T-cell (primary cell): ENCODE results near the gene CNTNAP5. TPM values are rescaled to one million over a fixed set of nuclear protein-coding genes. Genes with fewer than 3 reads are reported as not detected.
A peak's percentile ranks its signal among the peaks of the same experiment; 100 is the strongest.

Experiments used
- ATAC-seq, 4 experiments: fragments of 200-7000 bp in 3 of 4; fragments of 150-1000 bp in 1 of 4; cut with Tn5 transposase; replicated peaks in 1 of 4; 1 replicate in 3 of 4; 2 replicates in 1 of 4; pipeline ENCODE4 v1.10.0; 2021; ENCODE audit warnings: moderate library complexity in 3 of 4, mild to moderate bottlenecking in 2 of 4, moderate number of reproducible peaks in 1 of 4
- CTCF ChIA-PET, 2 donors: fragments of 300-600 bp; sonication (Branson Sonifier 250); formaldehyde crosslinking; loops; one replicate each; lab custom pipeline; 2022; ENCODE audit warnings: antibody characterized with exemption in 2 of 2; lab: Charles Lee
- POLR2A ChIA-PET, 2 donors: fragments of 300-600 bp; sonication (Branson Sonifier 250); formaldehyde crosslinking; loops; one replicate each; lab custom pipeline; 2022; ENCODE audit warnings: antibody characterized with exemption in 2 of 2; lab: Charles Lee
- DNase-seq, 35 experiments: peaks; one replicate each; pipeline versions ENCODE4 v3.0.0 to v3.0.0-alpha.2; 2013 to 2023
- H3K27ac ChIP-seq: one replicate; pipeline ENCODE4 v1.5.1; 2013; ENCODE audit warnings: low read length
- H3K27me3 ChIP-seq, 2 experiments: replicated peaks in 1 of 2; 1 replicate in 1 of 2; 2 replicates in 1 of 2; pipeline versions ENCODE4 v1.6.1 to v1.7.0; 2013; ENCODE audit warnings: low read length in 1 of 2, mixed read lengths in 1 of 2; ENCODE audit not compliant: control insufficient read depth in 2 of 2, insufficient read depth in 2 of 2; ENCODE audit errors: extremely low read depth in 1 of 2
- H3K36me3 ChIP-seq, 2 donors: 1 replicate in 1 of 2; 2 replicates in 1 of 2; pipeline versions ENCODE4 v1.6.1 to v1.7.0; 2013; ENCODE audit warnings: low read length in 1 of 2; ENCODE audit not compliant: control insufficient read depth in 2 of 2, insufficient read depth in 1 of 2; ENCODE audit errors: extremely low read depth in 1 of 2
- H3K4me1 ChIP-seq, 2 experiments: 1 replicate in 1 of 2; 2 replicates in 1 of 2; pipeline versions ENCODE4 v1.6.1 to v1.7.0; 2013; ENCODE audit warnings: low read length in 2 of 2, mixed read lengths in 1 of 2; ENCODE audit not compliant: insufficient read depth in 2 of 2, control insufficient read depth in 1 of 2; ENCODE audit errors: extremely low read depth in 1 of 2
- H3K4me3 ChIP-seq, 2 donors: 1 replicate in 1 of 2; 2 replicates in 1 of 2; pipeline versions ENCODE4 v1.5.1 to v1.7.0; 2013; ENCODE audit warnings: mild to moderate bottlenecking in 2 of 2, low read length in 1 of 2, moderate library complexity in 1 of 2; ENCODE audit not compliant: control insufficient read depth in 1 of 2; ENCODE audit errors: extremely low read depth in 1 of 2
- H3K9me3 ChIP-seq: 2 replicates; pipeline ENCODE4 v1.7.0; 2013
- H3K27ac Mint-ChIP-seq, 2 donors: one replicate each; pipeline ENCODE4 v1.8.0; 2020 to 2021; ENCODE audit warnings: mild to moderate bottlenecking in 2 of 2, mixed read lengths in 2 of 2
- H3K27me3 Mint-ChIP-seq, 2 donors: one replicate each; pipeline ENCODE4 v1.8.0; 2021 to 2022; ENCODE audit warnings: mixed read lengths in 2 of 2
- H3K36me3 Mint-ChIP-seq: one replicate; pipeline ENCODE4 v1.8.0; 2021; ENCODE audit warnings: mixed read lengths
- H3K4me1 Mint-ChIP-seq, 3 donors: one replicate each; pipeline ENCODE4 v1.8.0; 2020 to 2022; ENCODE audit warnings: mixed read lengths in 3 of 3, mild to moderate bottlenecking in 1 of 3
- H3K4me3 Mint-ChIP-seq, 3 donors: one replicate each; pipeline ENCODE4 v1.8.0; 2020 to 2022; ENCODE audit warnings: mild to moderate bottlenecking in 3 of 3, mixed read lengths in 3 of 3, moderate library complexity in 3 of 3
- H3K9me3 Mint-ChIP-seq, 3 donors: one replicate each; pipeline ENCODE4 v1.8.0; 2020 to 2022; ENCODE audit warnings: mixed read lengths in 3 of 3
- WGBS: methylation state at CpG from one replicate; pipeline ENCODE4 v1.1.5; 2013; ENCODE audit warnings: missing lambda C conversion rate; ENCODE audit not compliant: insufficient coverage; 5-methylcytosine and 5-hydroxymethylcytosine counted together
- total RNA-seq, 35 experiments: library from RNA in 6 of 35; stranded (reverse) in 6 of 35; fragments of 120-200 nt in 1 of 35; gene quantifications; one replicate each; pipeline versions ENCODE4 v1.2.1 to v1.2.4 and lab custom pipeline; 2013 to 2026

The CNTNAP5 gene
- total RNA-seq, 5 donors from 2014 or later (not counting 1 experiment from before 2014, with no cell fraction given): not detected

DNA sequence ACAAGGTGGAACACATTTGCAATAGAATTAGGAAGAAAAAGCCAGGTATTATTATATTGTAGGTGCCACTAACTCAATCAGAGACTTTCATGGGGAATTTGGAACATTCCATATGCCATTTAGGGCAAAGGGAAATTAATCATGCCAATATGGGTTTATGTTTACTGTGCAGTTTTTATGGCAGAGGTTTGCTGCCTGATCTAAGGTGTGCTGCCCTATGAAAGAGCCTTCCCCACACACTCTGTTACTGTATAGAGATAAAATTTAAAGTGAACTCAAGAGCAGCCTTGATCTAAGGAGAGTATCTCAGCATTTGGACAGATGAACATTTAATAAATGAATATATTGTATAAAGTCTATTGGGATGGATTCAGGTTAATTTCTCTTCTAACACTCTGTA lies 771.6 kb downstream of the CNTNAP5 start:
- Histone ChIP-seq H3K36me3 (no peaks in the 10 kb centered on the region), H3K4me3 (no peak overlapping the region), H3K27ac (no peak overlapping the region), H3K27me3 (no peaks in the 10 kb centered on the region), H3K4me1 (no peaks in the 10 kb centered on the region), H3K9me3 (no peaks in the 10 kb centered on the region)
- Mint-ChIP-seq H3K36me3 (no peaks in the 10 kb centered on the region), H3K27me3 (no peaks in the 10 kb centered on the region), H3K4me3 (no peak overlapping the region), H3K4me1 (no peaks in the 10 kb centered on the region), H3K9me3 (peaks cover 0 to 10% (median 7%) of the 10 kb centered on the region in 3 donors), H3K27ac (no peak overlapping the region)
- ChIA-PET CTCF (no interaction called here), POLR2A (no interaction called here)
- no peak for ATAC-seq
- no peak for DNase-seq

DNA sequence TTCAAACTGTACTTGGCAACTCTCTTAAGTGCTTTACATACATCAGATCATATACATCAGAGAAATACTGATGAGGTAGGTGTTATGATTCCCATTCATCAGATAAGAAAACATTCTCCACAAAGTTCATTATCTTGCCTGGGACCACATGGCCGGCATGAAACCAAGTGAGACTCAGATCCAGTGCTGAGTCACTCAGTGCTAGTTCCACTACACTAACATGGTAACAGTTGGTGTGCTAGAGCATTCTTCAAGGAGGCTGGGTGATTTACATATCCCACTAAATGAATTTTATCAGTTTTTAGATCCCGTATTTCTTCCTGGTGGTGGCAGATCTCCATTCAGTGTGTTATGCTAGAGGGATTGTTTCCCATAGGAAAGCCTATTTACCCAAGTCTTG lies 772.0 kb downstream of the CNTNAP5 start:
- no CpG with 5 or more reads among the region's 2 CpGs for WGBS

DNA sequence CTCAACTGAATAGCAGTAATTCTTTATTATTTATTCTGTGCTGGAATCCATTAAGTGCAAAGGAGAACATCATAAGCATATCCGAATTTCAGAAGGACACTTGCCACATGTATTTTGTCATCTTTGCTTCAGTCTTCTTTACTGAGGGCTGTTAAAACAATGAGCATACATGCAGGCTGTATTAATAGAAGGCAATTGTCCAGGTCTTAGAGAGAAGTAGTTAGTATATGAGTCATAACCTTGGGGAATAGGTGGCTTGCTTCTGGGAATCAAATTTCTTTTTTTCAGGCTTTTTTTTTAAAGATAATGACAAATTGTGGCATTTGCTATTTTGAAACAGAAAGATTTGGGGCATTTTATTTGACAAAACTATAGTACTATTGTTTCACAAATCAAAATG lies 773.5 kb downstream of the CNTNAP5 start:
- no CpG with 5 or more reads among the region's 1 CpG for WGBS
- ATAC-seq (no peak), DNase-seq (no peak)
- Mint-ChIP-seq H3K9me3 (peaks cover 0 to 14% (median 6%) of the 10 kb centered on the region in 3 donors), H3K27me3 (no peaks in the 10 kb centered on the region), H3K36me3 (no peaks in the 10 kb centered on the region), H3K4me3 (no peak overlapping the region), H3K27ac (no peak overlapping the region), H3K4me1 (no peaks in the 10 kb centered on the region)
- ChIA-PET CTCF (interaction anchor here in 1 of 2 donors (0.9 kb wide), 1 partner anchor 23 kb away, joined by 3 read pairs; no protein-coding TSS in a partner anchor), POLR2A (no interaction called here)
- H3K27me3 ChIP-seq: no peaks in the 10 kb centered on the region
- no peaks in the 10 kb centered on the region for H3K4me1 ChIP-seq
- no peaks in the 10 kb centered on the region for H3K36me3 ChIP-seq
- H3K27ac ChIP-seq: no peak overlapping the region
- H3K4me3 ChIP-seq: no peak overlapping the region
- no peaks in the 10 kb centered on the region for H3K9me3 ChIP-seq

More for the DNA sequence above, 772.0 kb downstream of the CNTNAP5 start:
- no peaks in the 10 kb centered on the region for H3K36me3 Mint-ChIP-seq
- no peaks in the 10 kb centered on the region for H3K36me3 ChIP-seq
- no peaks in the 10 kb centered on the region for H3K27me3 ChIP-seq
- H3K4me1 Mint-ChIP-seq: no peaks in the 10 kb centered on the region
- no peaks in the 10 kb centered on the region for H3K9me3 ChIP-seq
- ATAC-seq (no peak), DNase-seq (no peak)
- H3K4me3 Mint-ChIP-seq: no peak overlapping the region
- H3K4me1 ChIP-seq: no peaks in the 10 kb centered on the region
- no peaks in the 10 kb centered on the region for H3K27me3 Mint-ChIP-seq
- no peak overlapping the region for H3K27ac Mint-ChIP-seq
- H3K4me3 ChIP-seq: no peak overlapping the region
- CTCF ChIA-PET: interaction anchor here in 1 of 2 donors (1.2 kb wide), 1 partner anchor 10 kb away, joined by 5 read pairs; no protein-coding TSS in a partner anchor
- no peak overlapping the region for H3K27ac ChIP-seq
- POLR2A ChIA-PET: no interaction called here
- H3K9me3 Mint-ChIP-seq: peaks cover 0 to 10% (median 7%) of the 10 kb centered on the region in 3 donors

GRCh38 chr2:124804014-124804940 lies 779.2 kb downstream of the CNTNAP5 start:
- no peak overlapping the region for H3K4me3 ChIP-seq
- no peak overlapping the region for H3K27ac Mint-ChIP-seq
- H3K36me3 Mint-ChIP-seq: no peaks in the 10 kb centered on the region
- 100% methylated on average over 1 of the region's 5 CpGs for WGBS
- H3K27me3 Mint-ChIP-seq: peaks cover 0 to 1% of the 10 kb centered on the region in 2 donors
- H3K27ac ChIP-seq: no peak overlapping the region
- DNase-seq (peak in 1 of 35 experiments; percentile 4), ATAC-seq (no peak)
- H3K36me3 ChIP-seq: no peaks in the 10 kb centered on the region
- ChIA-PET CTCF (no interaction called here), POLR2A (no interaction called here)
- no peaks in the 10 kb centered on the region for H3K4me1 Mint-ChIP-seq
- no peak overlapping the region for H3K4me3 Mint-ChIP-seq
- no peaks in the 10 kb centered on the region for H3K9me3 ChIP-seq
- H3K4me1 ChIP-seq: no peaks in the 10 kb centered on the region
- no peaks in the 10 kb centered on the region for H3K27me3 ChIP-seq
- H3K9me3 Mint-ChIP-seq: peaks cover 6 to 14% (median 9%) of the 10 kb centered on the region in 3 donors

GRCh38 chr2:124805060-124805459 lies 780.0 kb downstream of the CNTNAP5 start:
- Mint-ChIP-seq H3K4me3 (no peak overlapping the region), H3K27ac (no peak overlapping the region), H3K36me3 (no peaks in the 10 kb centered on the region), H3K9me3 (peaks cover 6 to 10% (median 10%) of the 10 kb centered on the region in 3 donors), H3K4me1 (no peaks in the 10 kb centered on the region), H3K27me3 (peaks cover 0 to 1% of the 10 kb centered on the region in 2 donors)
- Histone ChIP-seq H3K27ac (no peak overlapping the region), H3K4me3 (no peak overlapping the region), H3K27me3 (no peaks in the 10 kb centered on the region), H3K9me3 (no peaks in the 10 kb centered on the region), H3K36me3 (no peaks in the 10 kb centered on the region), H3K4me1 (no peaks in the 10 kb centered on the region)
- ChIA-PET POLR2A (no interaction called here), CTCF (no interaction called here)
- no CpG with 5 or more reads among the region's 3 CpGs for WGBS
- DNase-seq: no peak
- ATAC-seq: no peak

DNA sequence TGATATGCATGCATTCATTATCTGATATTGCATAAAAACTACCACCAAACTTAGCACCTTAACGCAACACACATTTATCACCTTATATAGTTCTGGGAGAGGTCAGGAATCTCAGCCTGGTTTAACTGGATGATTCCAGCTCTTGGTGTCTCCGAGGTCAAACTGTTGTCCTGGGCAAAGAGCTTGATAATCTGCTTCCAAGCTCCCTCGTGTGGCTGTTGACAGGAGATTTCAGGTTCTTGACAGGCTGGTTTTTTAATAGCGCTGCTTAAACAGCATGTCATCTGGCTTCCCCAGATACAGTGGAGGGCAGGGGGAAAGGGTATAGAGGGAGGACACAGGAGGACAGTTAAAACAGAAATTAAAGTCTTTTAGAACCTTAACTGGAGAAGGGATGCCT lies 785.0 kb downstream of the CNTNAP5 start:
- H3K9me3 ChIP-seq: no peaks in the 10 kb centered on the region
- H3K27me3 Mint-ChIP-seq: peaks cover 0 to 1% of the 10 kb centered on the region in 2 donors
- H3K36me3 ChIP-seq: no peaks in the 10 kb centered on the region
- H3K9me3 Mint-ChIP-seq: peaks cover 14 to 18% (median 17%) of the 10 kb centered on the region in 3 donors
- no peak overlapping the region for H3K4me3 Mint-ChIP-seq
- no peaks in the 10 kb centered on the region for H3K4me1 Mint-ChIP-seq
- H3K27me3 ChIP-seq: no peaks in the 10 kb centered on the region
- POLR2A ChIA-PET: no interaction called here
- no peaks in the 10 kb centered on the region for H3K36me3 Mint-ChIP-seq
- H3K4me1 ChIP-seq: no peaks in the 10 kb centered on the region
- WGBS: 30% methylated on average over 3 of the region's 4 CpGs
- no peak overlapping the region for H3K27ac Mint-ChIP-seq
- no peak overlapping the region for H3K4me3 ChIP-seq
- ATAC-seq (no peak), DNase-seq (no peak)
- CTCF ChIA-PET: no interaction called here
- H3K27ac ChIP-seq: no peak overlapping the region
